Activated CD8-positive, alpha-beta T cell treated with anti-CD3 and anti-CD28 coated beads for 36 hours (primary cell): Measurements from ENCODE around the gene HLX. TPM values are rescaled to one million over a fixed set of nuclear protein-coding genes. Genes with fewer than 3 reads are reported as not detected.

Experiments
- ATAC-seq: fragments of 200-7000 bp; cut with Tn5 transposase; one replicate; pipeline ENCODE4 v1.10.0; 2021; ENCODE audit warnings: mild to moderate bottlenecking, moderate library complexity
- CTCF ChIA-PET: fragments of 350-600 bp; sonication (Branson Sonifier 250); formaldehyde crosslinking; loops from one replicate; lab custom pipeline; 2021; ENCODE audit warnings: antibody characterized with exemption; lab: Charles Lee
- POLR2A ChIA-PET: fragments of 350-600 bp; sonication (Branson Sonifier 250); formaldehyde crosslinking; loops from one replicate; lab custom pipeline; 2021; ENCODE audit warnings: antibody characterized with exemption; lab: Charles Lee
- DNase-seq: peaks from one replicate; pipeline ENCODE4 v3.0.0-alpha.2; 2020
- H3K27ac Mint-ChIP-seq: one replicate; pipeline ENCODE4 v1.8.0; 2021; ENCODE audit warnings: mild to moderate bottlenecking, mixed read lengths
- H3K27me3 Mint-ChIP-seq: one replicate; pipeline ENCODE4 v1.8.0; 2021; ENCODE audit warnings: mixed read lengths
- H3K36me3 Mint-ChIP-seq: one replicate; pipeline ENCODE4 v1.8.0; 2021; ENCODE audit warnings: low read depth, mixed read lengths
- H3K4me1 Mint-ChIP-seq: one replicate; pipeline ENCODE4 v1.8.0; 2021; ENCODE audit warnings: low read depth, mixed read lengths
- H3K4me3 Mint-ChIP-seq: one replicate; pipeline ENCODE4 v1.8.0; 2021; ENCODE audit warnings: mild to moderate bottlenecking, moderate library complexity, mixed read lengths
- H3K9me3 Mint-ChIP-seq: one replicate; pipeline ENCODE4 v1.8.0; 2021; ENCODE audit warnings: mixed read lengths
- CTCF ChIP-seq: fragments of 200-600 bp; IDR thresholded peaks from one replicate; pipeline ENCODE4 v1.8.0; 2022; ENCODE audit warnings: antibody characterized with exemption, mild to moderate bottlenecking
- intact Hi-C: fragments of 100-400 bp; cut with micrococcal nuclease; formaldehyde crosslinking; loops from one replicate; pipeline ENCODE4 v1.10.0; 2022
- total RNA-seq, 2 experiments: library from RNA; stranded (reverse); gene quantifications; one replicate each; pipeline ENCODE4 v1.2.3, GENCODE V29; 2021

HLX gene
- total RNA-seq, 2 experiments from 2014 or later, result not detected

GRCh38 chr1:220914283-220915116 is 35.3 kb downstream of the HLX start:
- no peak for ATAC-seq
- CTCF ChIA-PET, result no interaction called here

GRCh38 chr1:220915117-220915440 is 35.8 kb downstream of the HLX start:
- intact Hi-C loops, result no loop called here
- CTCF ChIA-PET, result no interaction called here

More at GRCh38 chr1:220914283-220915116, 35.3 kb downstream of the HLX start:
- no peak for TF ChIP-seq CTCF
- no peak overlapping the region for H3K27ac Mint-ChIP-seq
- POLR2A ChIA-PET, result no interaction called here
- H3K9me3 Mint-ChIP-seq, result no peaks in the 10 kb centered on the region
- no peak overlapping the region for H3K4me3 Mint-ChIP-seq
- H3K36me3 Mint-ChIP-seq, result no peaks in the 10 kb centered on the region
- intact Hi-C loops, result no loop called here
- H3K27me3 Mint-ChIP-seq, result peaks cover 11% of the 10 kb centered on the region
- DNase-seq, result no peak
- no peaks in the 10 kb centered on the region for H3K4me1 Mint-ChIP-seq

GRCh38 chr1:220915954-220916353 is 36.7 kb downstream of the HLX start:
- intact Hi-C loops, result no loop called here
- DNase-seq, result no peak
- Mint-ChIP-seq H3K27ac (no peak overlapping the region), H3K36me3 (no peaks in the 10 kb centered on the region), H3K27me3 (peaks cover 5% of the 10 kb centered on the region), H3K4me3 (no peak overlapping the region), H3K4me1 (no peaks in the 10 kb centered on the region), H3K9me3 (no peaks in the 10 kb centered on the region)
- ChIA-PET CTCF (no interaction called here), POLR2A (no interaction called here)
- TF ChIP-seq CTCF, result no peak
- no peak for ATAC-seq

More at GRCh38 chr1:220915117-220915440, 35.8 kb downstream of the HLX start:
- Mint-ChIP-seq H3K36me3 (no peaks in the 10 kb centered on the region), H3K27ac (no peak overlapping the region), H3K4me1 (no peaks in the 10 kb centered on the region), H3K27me3 (peaks cover 8% of the 10 kb centered on the region), H3K9me3 (no peaks in the 10 kb centered on the region), H3K4me3 (no peak overlapping the region)
- POLR2A ChIA-PET, result no interaction called here
- TF ChIP-seq CTCF, result no peak
- DNase-seq (no peak), ATAC-seq (no peak)

- Mint-ChIP-seq H3K27me3 (peaks cover 5% of the 10 kb centered on the region), H3K9me3 (no peaks in the 10 kb centered on the region), H3K4me1 (no peaks in the 10 kb centered on the region), H3K36me3 (no peaks in the 10 kb centered on the region), H3K27ac (no peak overlapping the region), H3K4me3 (no peak overlapping the region)
- TF ChIP-seq CTCF, result no peak
- intact Hi-C loops, result no loop called here
- ATAC-seq, result no peak
- POLR2A ChIA-PET, result no interaction called here
- no peak for DNase-seq
- CTCF ChIA-PET, result no interaction called here
Measured at GRCh38 chr1:220917101-220917500, 37.9 kb downstream of the HLX start.

GRCh38 chr1:220917535-220918209 is 38.4 kb downstream of the HLX start:
- intact Hi-C loops, result no loop called here
- ChIA-PET CTCF (no interaction called here), POLR2A (no interaction called here)
- ATAC-seq (no peak), DNase-seq (no peak)
- TF ChIP-seq CTCF, result no peak
- H3K4me3 Mint-ChIP-seq, result no peak overlapping the region
- no peaks in the 10 kb centered on the region for H3K4me1 Mint-ChIP-seq
- peaks cover 5% of the 10 kb centered on the region for H3K27me3 Mint-ChIP-seq
- H3K36me3 Mint-ChIP-seq, result no peaks in the 10 kb centered on the region
- H3K27ac Mint-ChIP-seq, result no peak overlapping the region
- no peaks in the 10 kb centered on the region for H3K9me3 Mint-ChIP-seq
